ENCODE measurements around the gene IGSF21.

IGSF21 gene

GRCh38 chr1:18174037-18174436 is 66.4 kb downstream of the IGSF21 start:
- no peak overlapping the region for H3K4me3 ChIP-seq (ENCODE audit: low read length)
- TF ChIP-seq EZH2 (optimal IDR thresholded peaks at IDR 0.05; ENCODE audit: low read depth, low read length) = no peak
- TF ChIP-seq CTCF (IDR thresholded peaks at IDR 0.05; ENCODE audit: low read length) = no peak
- TF ChIP-seq EZH2phosphoT487 (IDR thresholded peaks at IDR 0.05; ENCODE audit: low read length) = no peak
- H3K4me2 ChIP-seq (ENCODE audit: low read depth, low read length) = no peak overlapping the region
- no peak overlapping the region for H3K9ac ChIP-seq (ENCODE audit: low read length)
- no peaks in the 10 kb centered on the region for H3K9me2 ChIP-seq (replicated peaks; ENCODE audit: insufficient read depth, low read length)
- no peaks in the 10 kb centered on the region for H3K9me3 ChIP-seq (replicated peaks; ENCODE audit: insufficient read depth, low read length)
- DNase-seq = no peak
- H3K4me1 ChIP-seq (ENCODE audit: low read length) = peaks cover 6% of the 10 kb centered on the region; the same call in 1 of the 2 replicates
- no peak overlapping the region for H2AFZ ChIP-seq (ENCODE audit: low read length)
- H3K79me2 ChIP-seq (ENCODE audit: low read length) = no peaks in the 10 kb centered on the region
- peaks cover 99% of the 10 kb centered on the region for H3K27me3 ChIP-seq (replicated peaks; ENCODE audit: insufficient read depth, low read length)
- no peaks in the 10 kb centered on the region for H4K20me1 ChIP-seq (ENCODE audit: insufficient read depth, low read length)
- no peaks in the 10 kb centered on the region for H3K36me3 ChIP-seq (replicated peaks; ENCODE audit: insufficient read depth, low read length)
- H3F3A ChIP-seq (ENCODE audit: insufficient read depth, low read length) = no peaks in the 10 kb centered on the region
- H3K27ac ChIP-seq (ENCODE audit: low read length) = no peak overlapping the region

GRCh38 chr1:18175051-18175450 is 67.5 kb downstream of the IGSF21 start:
- TF ChIP-seq CTCF (IDR thresholded peaks at IDR 0.05; ENCODE audit: low read length) (no peak), EZH2 (optimal IDR thresholded peaks at IDR 0.05; ENCODE audit: low read depth, low read length) (no peak), EZH2phosphoT487 (IDR thresholded peaks at IDR 0.05; ENCODE audit: low read length) (no peak)
- Histone ChIP-seq H3K4me2 (ENCODE audit: low read depth, low read length) (no peak overlapping the region), H3K79me2 (ENCODE audit: low read length) (no peaks in the 10 kb centered on the region), H3K27ac (ENCODE audit: low read length) (no peak overlapping the region), H3K4me1 (ENCODE audit: low read length) (peaks cover 6% of the 10 kb centered on the region; the same call in 1 of the 2 replicates), H4K20me1 (ENCODE audit: insufficient read depth, low read length) (no peaks in the 10 kb centered on the region), H3F3A (ENCODE audit: insufficient read depth, low read length) (no peaks in the 10 kb centered on the region), H3K9ac (ENCODE audit: low read length) (no peak overlapping the region), H3K9me2 (replicated peaks; ENCODE audit: insufficient read depth, low read length) (no peaks in the 10 kb centered on the region), H3K36me3 (replicated peaks; ENCODE audit: insufficient read depth, low read length) (no peaks in the 10 kb centered on the region), H3K9me3 (replicated peaks; ENCODE audit: insufficient read depth, low read length) (no peaks in the 10 kb centered on the region), H3K4me3 (ENCODE audit: low read length) (no peak overlapping the region), H3K27me3 (replicated peaks; ENCODE audit: insufficient read depth, low read length) (peaks cover 99% of the 10 kb centered on the region), H2AFZ (ENCODE audit: low read length) (no peak overlapping the region)
- no peak for DNase-seq

- no peaks in the 10 kb centered on the region for H4K20me1 ChIP-seq (ENCODE audit: insufficient read depth, low read length)
- H3K27ac ChIP-seq (ENCODE audit: low read length) = no peak overlapping the region
- H3K4me2 ChIP-seq (ENCODE audit: low read depth, low read length) = no peak overlapping the region
- TF ChIP-seq CTCF (IDR thresholded peaks at IDR 0.05; ENCODE audit: low read length) (no peak), EZH2 (optimal IDR thresholded peaks at IDR 0.05; ENCODE audit: low read depth, low read length) (no peak), EZH2phosphoT487 (IDR thresholded peaks at IDR 0.05; ENCODE audit: low read length) (no peak)
- no peaks in the 10 kb centered on the region for H3F3A ChIP-seq (ENCODE audit: insufficient read depth, low read length)
- no peaks in the 10 kb centered on the region for H3K79me2 ChIP-seq (ENCODE audit: low read length)
- H3K9me3 ChIP-seq (replicated peaks; ENCODE audit: insufficient read depth, low read length) = no peaks in the 10 kb centered on the region
- peaks cover 6% of the 10 kb centered on the region; the same call in 1 of the 2 replicates for H3K4me1 ChIP-seq (ENCODE audit: low read length)
- H2AFZ ChIP-seq (ENCODE audit: low read length) = no peak overlapping the region
- no peak overlapping the region for H3K4me3 ChIP-seq (ENCODE audit: low read length)
- no peaks in the 10 kb centered on the region for H3K9me2 ChIP-seq (replicated peaks; ENCODE audit: insufficient read depth, low read length)
- no peak for DNase-seq
- peaks cover 99% of the 10 kb centered on the region for H3K27me3 ChIP-seq (replicated peaks; ENCODE audit: insufficient read depth, low read length)
- H3K36me3 ChIP-seq (replicated peaks; ENCODE audit: insufficient read depth, low read length) = no peaks in the 10 kb centered on the region
- H3K9ac ChIP-seq (ENCODE audit: low read length) = no peak overlapping the region
Observed at GRCh38 chr1:18175530-18176377, 68.2 kb downstream of the IGSF21 start.
